ENCODE data around the gene GALNT7.
"Not testable (repeated sequence)": the region's sequence is repeated elsewhere in the genome, so short reads cannot be mapped to it uniquely, and the experiment has no call there.

The GALNT7 gene

GRCh38 chr4:173167758-173168395 is 734 bp upstream of the GALNT7 start:
- no peak for DNase-seq (ENCODE audit: low read depth)

DNA sequence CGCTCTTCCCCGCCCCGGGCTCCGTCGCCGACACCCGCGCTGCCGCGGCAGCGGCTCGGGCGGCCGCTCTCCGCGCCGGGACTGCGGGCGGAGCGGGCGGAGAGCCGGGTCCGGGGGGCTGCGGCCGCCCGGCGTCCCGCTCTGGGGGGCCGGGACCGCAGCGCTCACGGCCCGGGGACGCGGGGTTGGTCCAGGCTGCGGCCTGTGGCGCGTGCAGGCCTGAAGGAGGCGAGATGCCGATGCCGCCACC is 492 bp downstream of the GALNT7 start:
- DNase-seq (ENCODE audit: low read depth), result no peak

- DNase-seq (ENCODE audit: low read depth), result no peak
Observed at GRCh38 chr4:173169428-173170181, 994 bp downstream of the GALNT7 start.

GRCh38 chr4:173170182-173170778 is 1.7 kb downstream of the GALNT7 start:
- DNase-seq (ENCODE audit: low read depth), result no peak

GRCh38 chr4:173171098-173171497 is 2.5 kb downstream of the GALNT7 start:
- no peak for DNase-seq (ENCODE audit: low read depth)

DNA sequence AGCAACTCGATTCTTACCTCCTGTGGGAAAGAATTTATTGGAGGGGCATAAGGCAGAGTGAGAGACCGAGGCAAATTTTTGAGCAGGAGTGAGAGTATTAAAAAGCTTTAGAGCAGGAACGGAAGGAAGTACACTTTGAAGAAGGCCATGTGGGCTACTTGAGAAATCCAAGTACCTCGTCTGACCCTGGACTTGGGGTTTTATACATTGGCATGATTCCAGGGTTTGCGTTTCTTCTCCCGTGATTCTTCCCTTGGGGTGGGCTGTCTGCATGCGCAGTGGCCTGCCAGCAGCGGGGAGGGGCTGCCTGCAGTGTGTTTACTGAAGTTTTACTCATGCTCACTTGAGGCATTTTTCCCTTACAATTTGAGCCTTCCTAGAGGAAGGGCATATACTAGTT is 3.4 kb downstream of the GALNT7 start:
- no peak for DNase-seq (ENCODE audit: low read depth)

DNA sequence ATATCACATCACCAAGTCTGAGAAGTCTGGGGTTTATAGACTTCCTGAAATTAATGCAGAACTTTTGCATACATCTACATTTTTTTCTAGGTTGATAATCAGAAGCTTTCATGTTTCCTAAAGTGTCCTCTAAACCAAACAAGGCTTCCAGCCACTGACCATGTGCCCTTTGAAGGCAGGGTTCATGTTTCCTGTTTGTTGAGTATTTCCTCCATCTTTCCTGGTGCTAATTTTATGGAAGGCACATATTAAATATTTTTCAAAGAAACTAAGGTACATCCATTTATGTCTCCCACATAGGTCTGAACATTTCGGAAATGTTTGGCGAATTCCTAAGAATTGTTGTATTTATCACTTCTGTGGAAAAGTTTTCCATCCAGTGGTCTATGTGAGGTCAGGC is 5.6 kb downstream of the GALNT7 start:
- no peak for DNase-seq (ENCODE audit: low read depth)

DNA sequence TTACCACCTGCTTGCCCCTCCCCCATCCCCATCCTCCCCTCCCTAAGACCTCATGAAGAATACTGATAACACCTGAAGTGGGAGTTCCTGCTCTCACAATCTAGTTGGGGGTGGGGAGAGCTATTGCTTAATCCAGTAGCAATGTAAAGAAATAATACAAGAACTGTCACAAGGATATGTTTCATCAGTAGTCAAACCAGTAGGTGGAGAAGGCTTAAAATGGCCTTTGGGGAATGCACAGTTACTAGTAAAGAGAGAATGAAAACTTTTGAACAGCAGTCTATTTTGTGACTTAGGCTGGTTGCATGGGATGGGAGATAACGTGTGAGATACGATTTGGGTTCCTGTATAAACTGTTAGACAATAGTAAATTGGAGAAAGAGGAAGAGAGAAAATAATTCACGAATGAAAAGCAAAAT is 6.0 kb downstream of the GALNT7 start:
- DNase-seq (ENCODE audit: low read depth), result no peak

- no peak for DNase-seq (ENCODE audit: low read depth)
Observed at GRCh38 chr4:173176010-173176409, 7.4 kb downstream of the GALNT7 start.

DNA sequence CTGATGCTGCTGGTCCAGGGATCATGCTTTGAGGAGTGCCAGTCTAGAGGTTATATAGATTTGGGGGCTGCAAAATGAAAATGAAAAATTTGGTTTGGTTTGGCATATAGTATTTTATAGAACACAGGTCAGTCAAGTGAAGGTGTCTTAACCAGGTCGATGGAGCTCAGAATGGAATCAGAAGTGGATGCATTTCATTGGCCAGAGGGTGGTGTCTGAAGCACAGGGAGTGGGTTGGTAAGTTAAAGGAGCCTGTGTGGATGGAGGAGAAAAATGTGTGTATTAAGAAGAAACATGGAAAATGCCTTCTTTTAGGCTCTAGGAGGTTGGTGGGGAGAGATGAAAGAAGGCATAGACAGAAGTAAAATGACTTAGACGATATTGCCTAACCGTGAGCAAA is 8.6 kb downstream of the GALNT7 start:
- DNase-seq (ENCODE audit: low read depth), result no peak

GRCh38 chr4:173178144-173178543 is 9.5 kb downstream of the GALNT7 start:
- DNase-seq (ENCODE audit: low read depth), result no peak

DNA sequence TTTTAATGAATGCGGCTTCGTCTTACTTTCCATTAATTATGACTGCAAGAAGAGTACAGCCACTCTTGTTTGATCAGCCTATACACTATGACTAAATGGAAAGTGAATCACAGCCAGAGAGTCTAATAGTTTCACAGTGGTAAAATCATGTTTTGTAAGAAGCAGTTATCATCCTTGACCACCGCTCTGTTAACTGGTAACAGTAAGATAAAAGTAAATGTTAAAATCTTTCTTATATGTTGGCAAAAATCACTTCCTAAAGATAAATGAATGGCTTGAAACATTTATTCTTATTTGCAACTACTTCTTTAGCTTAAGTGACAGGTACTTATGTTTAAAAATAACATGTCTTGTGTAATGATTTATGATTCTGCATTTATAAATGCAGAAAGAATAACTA is 13.2 kb downstream of the GALNT7 start:
- DNase-seq (ENCODE audit: low read depth), result no peak

GRCh38 chr4:173182403-173182802 is 13.8 kb downstream of the GALNT7 start:
- DNase-seq (ENCODE audit: low read depth), result peak; percentile 67

DNA sequence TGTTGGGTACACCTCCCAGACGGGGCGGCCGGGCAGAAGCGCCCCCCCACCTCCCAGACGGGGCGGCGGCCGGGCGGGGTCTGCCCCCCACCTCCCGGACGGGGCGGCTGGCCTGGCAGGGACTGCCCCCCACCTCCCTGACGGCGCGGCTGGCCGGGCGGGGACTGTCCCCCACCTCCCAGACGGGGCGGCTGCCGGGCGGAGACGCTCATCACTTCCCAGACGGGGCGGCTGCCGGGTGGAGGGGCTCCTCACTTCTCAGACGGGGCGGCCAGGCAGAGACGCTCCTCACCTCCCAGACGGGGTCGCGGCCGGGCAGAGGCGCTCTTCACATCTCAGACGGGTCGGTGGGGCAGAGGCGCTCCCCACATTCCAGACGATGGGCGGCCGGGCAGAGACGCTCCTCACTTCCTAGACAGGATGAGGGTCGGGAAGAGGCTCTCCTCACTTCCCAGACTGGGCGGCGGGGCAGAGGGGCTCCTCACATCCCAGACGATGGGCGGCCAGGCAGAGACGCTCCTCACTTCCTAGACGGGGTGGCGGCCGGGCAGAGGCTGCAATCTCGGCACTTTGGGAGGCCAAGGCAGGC is 15.1 kb downstream of the GALNT7 start:
- DNase-seq (ENCODE audit: low read depth), result not testable (repeated sequence)

- DNase-seq (ENCODE audit: low read depth), result no peak
Observed at GRCh38 chr4:173185847-173186510, 17.4 kb downstream of the GALNT7 start.

DNA sequence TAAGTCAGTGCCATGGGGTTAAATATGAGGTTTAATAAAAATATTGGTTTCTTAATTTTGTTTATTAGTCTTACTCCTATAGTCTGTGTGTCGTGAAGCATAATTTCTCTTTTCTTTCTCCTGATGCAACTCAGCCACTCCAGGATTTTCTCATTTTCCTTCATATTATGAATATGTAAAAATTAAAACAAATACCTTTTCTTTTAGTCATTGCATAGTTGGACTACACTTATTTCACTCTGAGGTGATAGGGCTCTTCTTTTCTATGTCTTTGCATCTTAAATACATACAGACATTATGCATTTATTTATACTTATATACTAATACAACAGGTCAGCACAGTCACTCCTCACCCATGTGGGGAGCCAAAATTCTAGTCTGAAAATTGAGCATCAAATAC is 19.1 kb downstream of the GALNT7 start:
- no peak for DNase-seq (ENCODE audit: low read depth)

DNA sequence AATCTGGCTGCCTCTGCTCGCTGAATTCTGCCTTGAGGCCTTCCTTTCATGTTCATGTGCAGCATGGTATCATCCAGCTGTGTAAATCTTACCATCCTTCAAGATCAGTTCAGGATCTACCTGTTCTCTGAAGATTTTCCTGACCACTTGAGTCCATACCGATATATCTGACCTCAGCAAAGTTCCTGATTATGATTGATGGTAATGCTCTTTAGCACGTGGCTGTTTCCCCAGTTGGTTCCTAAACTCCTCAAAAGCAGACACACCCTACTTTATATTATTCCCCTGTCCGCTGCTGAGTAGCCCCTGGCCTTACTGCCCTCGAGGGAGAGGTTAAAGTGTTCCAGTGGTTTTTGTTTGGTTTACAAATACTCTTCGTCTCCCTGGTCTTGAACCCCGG is 20.0 kb downstream of the GALNT7 start:
- no peak for DNase-seq (ENCODE audit: low read depth)

- DNase-seq (ENCODE audit: low read depth), result no peak
Observed at GRCh38 chr4:173189117-173189693, 20.6 kb downstream of the GALNT7 start.

GRCh38 chr4:173191623-173192041 is 23.0 kb downstream of the GALNT7 start:
- DNase-seq (ENCODE audit: low read depth), result no peak

- DNase-seq (ENCODE audit: low read depth), result no peak
Observed at GRCh38 chr4:173192375-173193162, 24.0 kb downstream of the GALNT7 start.

GRCh38 chr4:173194157-173194556 is 25.5 kb downstream of the GALNT7 start:
- DNase-seq (ENCODE audit: low read depth), result no peak

DNA sequence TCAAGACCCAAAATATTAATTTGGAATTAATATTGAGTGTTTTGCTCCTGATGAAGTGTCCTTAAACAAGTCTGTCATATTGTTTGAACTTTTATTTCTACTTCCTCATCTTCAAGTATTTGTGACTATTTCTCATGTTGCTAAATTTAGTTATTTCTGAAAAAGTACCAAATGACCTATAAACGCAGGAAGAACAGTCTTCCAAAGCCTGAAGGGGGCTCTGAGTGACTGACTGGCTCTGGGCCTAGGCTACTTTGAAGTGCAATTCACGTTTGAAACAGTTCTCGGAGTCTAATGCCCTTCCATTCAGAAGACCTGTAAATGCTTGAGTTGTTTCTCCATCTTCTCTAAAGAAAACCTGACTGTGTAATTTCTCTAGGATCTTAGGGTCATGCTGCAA is 26.5 kb downstream of the GALNT7 start:
- no peak for DNase-seq (ENCODE audit: low read depth)
